Stimulated activated CD8-positive, alpha-beta memory T cell treated with anti-CD3 and anti-CD28 coated beads, Interleukin-4, amount 100 ng/mL, for 4 hours (primary cell): ENCODE results near the gene ELMO3.
A peak's percentile ranks its signal among the peaks of the same experiment; 100 is the strongest.

Source experiments
- DNase-seq, 2 donors: peaks; one replicate each; pipeline ENCODE4 v3.0.0-alpha.2; 2020; ENCODE audit warnings: low read depth in 2 of 2, low spot score in 1 of 2

ELMO3 gene

GRCh38 chr16:67240506-67240905 is 41.6 kb downstream of the ELMO3 start:
- DNase-seq = no peak

- DNase-seq = no peak
Measured at GRCh38 chr16:67241008-67241900, 42.3 kb downstream of the ELMO3 start.

- DNase-seq = no peak
Measured at GRCh38 chr16:67242138-67242730, 43.3 kb downstream of the ELMO3 start.

GRCh38 chr16:67243481-67243880 is 44.5 kb downstream of the ELMO3 start:
- DNase-seq = no peak

- peak; percentile 62 to 73 for DNase-seq
Measured at GRCh38 chr16:67244387-67245185, 45.7 kb downstream of the ELMO3 start.

- no peak for DNase-seq
Measured at GRCh38 chr16:67245186-67245585, 46.3 kb downstream of the ELMO3 start.

- no peak for DNase-seq
Measured at GRCh38 chr16:67245674-67246080, 46.7 kb downstream of the ELMO3 start.

GRCh38 chr16:67246081-67246755 is 47.3 kb downstream of the ELMO3 start:
- DNase-seq = peak in 1 of 2 donors; percentile 36

GRCh38 chr16:67246756-67247191 is 47.8 kb downstream of the ELMO3 start:
- DNase-seq = no peak

- DNase-seq = peak; percentile 86 to 92
Measured at GRCh38 chr16:67247192-67248072, 48.5 kb downstream of the ELMO3 start, which contains the start of gene FHOD1. TSS of gene FHOD1 (minus strand) at chr16:67247481. CDS start at chr16:67247410, 71 bp downstream.

- no peak for DNase-seq
Measured at GRCh38 chr16:67248073-67248400, 49.1 kb downstream of the ELMO3 start.

GRCh38 chr16:67248401-67249177 is 49.7 kb downstream of the ELMO3 start, which contains the start of gene SLC9A5:
TSS of gene SLC9A5 (plus strand) at chr16:67248979. CDS start at chr16:67249015, 36 bp downstream.
- DNase-seq = no peak

GRCh38 chr16:67249178-67250044 is 50.5 kb downstream of the ELMO3 start:
- no peak for DNase-seq

GRCh38 chr16:67250045-67250327 is 51.1 kb downstream of the ELMO3 start:
- DNase-seq = no peak

GRCh38 chr16:67252609-67253497 is 53.9 kb downstream of the ELMO3 start:
- DNase-seq = no peak
